ENCODE results near the gene ZC3HAV1.

ZC3HAV1 gene

GRCh38 chr7:139071680-139072079 lies 37.8 kb downstream of the ZC3HAV1 start:
- no peak overlapping the region for H3K4me3 ChIP-seq (ENCODE audit: low read depth, low read length)
- no peak for TF ChIP-seq CTCF (IDR thresholded peaks at IDR 0.05; ENCODE audit: low read depth, low read length)
- no peak for TF ChIP-seq MAX (IDR thresholded peaks at IDR 0.05; ENCODE audit: low read depth, low read length)
- TF ChIP-seq POLR2A (IDR thresholded peaks at IDR 0.05; ENCODE audit: extremely low read depth, insufficient read length), result no peak
- no peak for TF ChIP-seq MYC (IDR thresholded peaks at IDR 0.05; ENCODE audit: low read depth, low read length)
- no peak for DNase-seq (ENCODE audit: low read depth)

- no peak for TF ChIP-seq POLR2A (IDR thresholded peaks at IDR 0.05; ENCODE audit: extremely low read depth, insufficient read length)
- no peak for TF ChIP-seq MYC (IDR thresholded peaks at IDR 0.05; ENCODE audit: low read depth, low read length)
- no peak for TF ChIP-seq CTCF (IDR thresholded peaks at IDR 0.05; ENCODE audit: low read depth, low read length)
- TF ChIP-seq MAX (IDR thresholded peaks at IDR 0.05; ENCODE audit: low read depth, low read length), result no peak
- H3K4me3 ChIP-seq (ENCODE audit: low read depth, low read length), result no peak overlapping the region
- no peak for DNase-seq (ENCODE audit: low read depth)
Observed at GRCh38 chr7:139068544-139069399, 40.7 kb downstream of the ZC3HAV1 start.

GRCh38 chr7:139066315-139066714 lies 43.2 kb downstream of the ZC3HAV1 start:
- DNase-seq (ENCODE audit: low read depth), result no peak
- H3K4me3 ChIP-seq (ENCODE audit: low read depth, low read length), result no peak overlapping the region
- no peak for TF ChIP-seq MAX (IDR thresholded peaks at IDR 0.05; ENCODE audit: low read depth, low read length)

- no peak for DNase-seq (ENCODE audit: low read depth)
- TF ChIP-seq MYC (IDR thresholded peaks at IDR 0.05; ENCODE audit: low read depth, low read length), result no peak
- no peak for TF ChIP-seq CTCF (IDR thresholded peaks at IDR 0.05; ENCODE audit: low read depth, low read length)
- TF ChIP-seq MAX (IDR thresholded peaks at IDR 0.05; ENCODE audit: low read depth, low read length), result no peak
- no peak for TF ChIP-seq POLR2A (IDR thresholded peaks at IDR 0.05; ENCODE audit: extremely low read depth, insufficient read length)
- H3K4me3 ChIP-seq (ENCODE audit: low read depth, low read length), result no peak overlapping the region
Observed at GRCh38 chr7:139065323-139065722, 44.2 kb downstream of the ZC3HAV1 start.

- TF ChIP-seq CTCF (IDR thresholded peaks at IDR 0.05; ENCODE audit: low read depth, low read length) (no peak), MYC (IDR thresholded peaks at IDR 0.05; ENCODE audit: low read depth, low read length) (no peak), POLR2A (IDR thresholded peaks at IDR 0.05; ENCODE audit: extremely low read depth, insufficient read length) (no peak), MAX (IDR thresholded peaks at IDR 0.05; ENCODE audit: low read depth, low read length) (no peak)
- no peak overlapping the region for H3K4me3 ChIP-seq (ENCODE audit: low read depth, low read length)
- no peak for DNase-seq (ENCODE audit: low read depth)
Observed at GRCh38 chr7:139061416-139061815, 48.1 kb downstream of the ZC3HAV1 start.

- H3K4me3 ChIP-seq (ENCODE audit: low read depth, low read length), result no peak overlapping the region
- DNase-seq (ENCODE audit: low read depth), result no peak
- TF ChIP-seq MAX (IDR thresholded peaks at IDR 0.05; ENCODE audit: low read depth, low read length), result no peak
- no peak for TF ChIP-seq POLR2A (IDR thresholded peaks at IDR 0.05; ENCODE audit: extremely low read depth, insufficient read length)
- TF ChIP-seq MYC (IDR thresholded peaks at IDR 0.05; ENCODE audit: low read depth, low read length), result no peak
- no peak for TF ChIP-seq CTCF (IDR thresholded peaks at IDR 0.05; ENCODE audit: low read depth, low read length)
Observed at GRCh38 chr7:139060695-139061237, 48.8 kb downstream of the ZC3HAV1 start.

Measured in NB4 (cell line).